A673 (cell line): ENCODE results near the gene GGA3. TPM values are rescaled to one million over a fixed set of nuclear protein-coding genes. Genes with fewer than 3 reads are reported as not detected.

Experiments used
- BruUV-seq: library from RNA; stranded (reverse); fragments of 400-500 nt; replicated peaks from 2 replicates; lab custom pipeline; 2021; lab: Mats Ljungman, UMichigan
- CTCF ChIA-PET: fragments of 300-600 bp; sonication (Branson Sonifier 250); formaldehyde crosslinking; loops from one replicate; lab custom pipeline; 2022; ENCODE audit warnings: antibody characterized with exemption; lab: Charles Lee
- POLR2A ChIA-PET: fragments of 300-600 bp; sonication (Branson Sonifier 250); formaldehyde crosslinking; loops from one replicate; lab custom pipeline; 2022; ENCODE audit warnings: antibody characterized with exemption; ENCODE audit not compliant: low non-redundant PET; lab: Charles Lee
- DNase-seq: peaks from one replicate; pipeline ENCODE4 v3.0.0-alpha.2; 2015; ENCODE audit warnings: low spot score
- H3K27ac ChIP-seq: fragments of 200-600 bp; sonication (generic); 2 replicates; pipeline ENCODE4 v1.5.1; 2016; ENCODE audit warnings: mixed run types, low read depth, mild to moderate bottlenecking, mixed read lengths, antibody characterized with exemption, low read length; ENCODE audit not compliant: poor library complexity, severe bottlenecking
- H3K27me3 ChIP-seq: fragments of 200-600 bp; sonication (generic); replicated peaks from 2 replicates; pipeline ENCODE4 v1.6.1; 2017; ENCODE audit warnings: mixed run types, low read depth, mild to moderate bottlenecking, mixed read lengths, antibody characterized with exemption, low read length; ENCODE audit not compliant: insufficient read depth, poor library complexity
- H3K36me3 ChIP-seq: fragments of 200-600 bp; sonication (generic); 2 replicates; pipeline ENCODE4 v1.6.1; 2016; ENCODE audit warnings: mixed run types, mild to moderate bottlenecking, mixed read lengths, antibody characterized with exemption, low read length; ENCODE audit not compliant: insufficient read depth, poor library complexity, severe bottlenecking
- H3K4me1 ChIP-seq: fragments of 200-600 bp; sonication (generic); 2 replicates; pipeline ENCODE4 v1.6.1; 2017; ENCODE audit warnings: mixed run types, mild to moderate bottlenecking, mixed read lengths, antibody characterized with exemption, low read length; ENCODE audit not compliant: insufficient read depth, poor library complexity, severe bottlenecking
- H3K4me3 ChIP-seq: fragments of 200-600 bp; sonication (generic); 2 replicates; pipeline ENCODE4 v1.5.1; 2016; ENCODE audit warnings: low read depth, mixed run types, mild to moderate bottlenecking, mixed read lengths, low read length; ENCODE audit not compliant: poor library complexity, severe bottlenecking
- H3K9me3 ChIP-seq: fragments of 200-600 bp; sonication (generic); 2 replicates; pipeline ENCODE4 v1.6.1; 2016; ENCODE audit warnings: mixed run types, low read depth, mild to moderate bottlenecking, mixed read lengths, antibody characterized with exemption, low read length; ENCODE audit not compliant: poor library complexity, severe bottlenecking
- CTCF ChIP-seq: fragments of 300-800, 200-600 bp; sonication (generic); conservative IDR thresholded peaks from 2 replicates; pipeline ENCODE4 v1.5.1; 2017; ENCODE audit warnings: low read depth, mild to moderate bottlenecking, antibody characterized with exemption, low read length, moderate library complexity, mixed read lengths
- EZH2 ChIP-seq: fragments of 200-600 bp; sonication (generic); IDR thresholded peaks from 2 replicates; pipeline ENCODE4 v1.6.1; 2017; ENCODE audit warnings: borderline replicate concordance, low read depth, mild to moderate bottlenecking, mixed read lengths, antibody characterized with exemption, low read length; ENCODE audit not compliant: poor library complexity, severe bottlenecking
- intact Hi-C: fragments of 100-400 bp; cut with micrococcal nuclease; formaldehyde crosslinking; loops from one replicate; pipeline ENCODE4 v1.10.0; 2022; ENCODE audit not compliant: unreplicated experiment
- total RNA-seq: library from RNA; stranded (reverse); gene quantifications from 2 replicates; pipeline ENCODE4 v1.2.3, GENCODE V29; 2021

The GGA3 gene
- total RNA-seq, 1 experiment from 2014 or later, result 52.7 TPM

GRCh38 chr17:75194879-75195278 is 66.5 kb downstream of the GGA3 start:
- Histone ChIP-seq H3K4me1 (no peaks in the 10 kb centered on the region), H3K4me3 (no peak overlapping the region), H3K9me3 (no peaks in the 10 kb centered on the region), H3K36me3 (no peaks in the 10 kb centered on the region), H3K27ac (no peak overlapping the region), H3K27me3 (no peaks in the 10 kb centered on the region)
- BruUV-seq, result no TSS peak
- TF ChIP-seq CTCF (no peak), EZH2 (no peak)
- intact Hi-C loops, result no loop called here
- ChIA-PET CTCF (no interaction called here), POLR2A (no interaction called here)
- DNase-seq, result no peak

- H3K4me1 ChIP-seq, result no peaks in the 10 kb centered on the region
- no peak overlapping the region for H3K4me3 ChIP-seq
- no peaks in the 10 kb centered on the region for H3K36me3 ChIP-seq
- CTCF ChIA-PET, result no interaction called here
- TF ChIP-seq CTCF (no peak), EZH2 (no peak)
- no TSS peak for BruUV-seq
- H3K27me3 ChIP-seq, result no peaks in the 10 kb centered on the region
- intact Hi-C loops, result no loop called here
- POLR2A ChIA-PET, result no interaction called here
- H3K27ac ChIP-seq, result no peak overlapping the region
- DNase-seq, result no peak
- H3K9me3 ChIP-seq, result no peaks in the 10 kb centered on the region
Measured at GRCh38 chr17:75191584-75191983, 69.8 kb downstream of the GGA3 start.

- intact Hi-C loops, result no loop called here
- CTCF ChIA-PET, result no interaction called here
- no TSS peak for BruUV-seq
- no peaks in the 10 kb centered on the region for H3K9me3 ChIP-seq
- H3K27me3 ChIP-seq, result no peaks in the 10 kb centered on the region
- DNase-seq, result no peak
- TF ChIP-seq EZH2 (no peak), CTCF (no peak)
- no peaks in the 10 kb centered on the region for H3K4me1 ChIP-seq
- no peaks in the 10 kb centered on the region for H3K36me3 ChIP-seq
- H3K27ac ChIP-seq, result no peak overlapping the region
- no peak overlapping the region for H3K4me3 ChIP-seq
- POLR2A ChIA-PET, result interaction anchor here (0.6 kb wide), 1 partner anchor 128 kb away, joined by 3 read pairs; no protein-coding TSS in a partner anchor
Measured at GRCh38 chr17:75188614-75189013, 72.8 kb downstream of the GGA3 start.

Other genes starting within 250 kb of the GGA3 start
- gene MRPL58, start 248.9 kb downstream of the GGA3 start, total RNA-seq, result 59.9 and 61.4 TPM in 2 replicates
- 291 and 311 TPM in 2 replicates for gene ATP5PD, start 214.6 kb downstream of the GGA3 start, total RNA-seq
- gene KCTD2, start 214.4 kb downstream of the GGA3 start, total RNA-seq, result 25.6 and 25.7 TPM in 2 replicates
- gene SLC16A5, start 173.7 kb downstream of the GGA3 start, total RNA-seq, result 0.80 and 3.1 TPM in 2 replicates
- 11.8 and 12.3 TPM in 2 replicates for gene ARMC7, start 151.6 kb downstream of the GGA3 start, total RNA-seq
- gene NT5C, start 129.9 kb downstream of the GGA3 start, total RNA-seq, result 43.3 and 50.0 TPM in 2 replicates
- gene JPT1, start 107.1 kb downstream of the GGA3 start, total RNA-seq, result 493 and 526 TPM in 2 replicates
- 681 and 703 TPM in 2 replicates for gene SUMO2, start 78.6 kb downstream of the GGA3 start, total RNA-seq
- gene NUP85, start 55.9 kb downstream of the GGA3 start, total RNA-seq, result 140 and 156 TPM in 2 replicates
- gene MRPS7, start 273 bp upstream of the GGA3 start, total RNA-seq, result 103 and 105 TPM in 2 replicates
- 14.7 and 22.4 TPM in 2 replicates for gene MIF4GD, start 9.6 kb upstream of the GGA3 start, total RNA-seq
- gene SLC25A19, start 27.8 kb upstream of the GGA3 start, total RNA-seq, result 40.0 and 45.0 TPM in 2 replicates
- gene GRB2, start 144.1 kb upstream of the GGA3 start, total RNA-seq, result 95.2 and 101 TPM in 2 replicates
- 67.0 and 84.7 TPM in 2 replicates for gene TMEM94, start 195.0 kb upstream of the GGA3 start, total RNA-seq